BE2C (cell line): ENCODE data around the gene EVA1B.

Source experiments
- DNase-seq: peaks from one replicate; pipeline ENCODE4 v3.0.0-alpha.2; 2020
- H3K27me3 ChIP-seq: fragments of 250-450 bp; sonication (Bioruptor Pico); 2 replicates; pipeline ENCODE4 v1.5.1; 2020; ENCODE audit warnings: mild to moderate bottlenecking
- H3K36me3 ChIP-seq: fragments of 250-450 bp; sonication (Bioruptor Pico); 2 replicates; pipeline ENCODE4 v1.5.1; 2020; ENCODE audit warnings: mild to moderate bottlenecking
- H3K4me1 ChIP-seq: fragments of 250-450 bp; sonication (Bioruptor Pico); 2 replicates; pipeline ENCODE4 v1.5.1; 2020
- H3K4me3 ChIP-seq: 2 replicates; pipeline ENCODE4 v1.5.1; 2011; ENCODE audit warnings: low read depth, low read length
- H3K9me3 ChIP-seq: fragments of 250-450 bp; sonication (Bioruptor Pico); 2 replicates; pipeline ENCODE4 v1.5.1; 2020
- TF ChIP-seq, protein P1 (sequence below): IDR thresholded peaks from 2 replicates; pipeline ENCODE4 v1.5.1; 2012; ENCODE audit warnings: mild to moderate bottlenecking, low read depth, low read length

The EVA1B gene

DNA sequence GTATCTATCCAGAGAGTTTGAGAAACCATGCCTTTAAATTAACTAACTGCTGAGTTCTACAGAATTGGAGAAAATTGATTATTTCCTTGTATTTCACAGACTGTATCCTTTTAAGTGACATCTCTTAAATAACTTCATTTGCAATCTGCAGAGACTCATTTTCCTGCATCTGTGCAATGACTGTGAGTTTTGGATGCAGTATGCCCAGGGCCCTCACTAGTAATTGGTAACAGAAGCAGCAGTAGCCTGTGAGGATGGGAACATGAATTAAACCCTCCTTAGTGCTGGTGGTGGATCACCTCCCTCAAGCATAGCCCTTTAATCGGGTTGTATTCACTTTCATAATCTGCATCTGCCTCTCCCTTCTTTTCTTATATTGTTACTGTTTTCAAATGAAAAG lies 38.9 kb downstream of the EVA1B start:
- Histone ChIP-seq H3K36me3 (peaks cover 29% of the 10 kb centered on the region), H3K9me3 (no peaks in the 10 kb centered on the region)
- TF ChIP-seq, protein P1, sequence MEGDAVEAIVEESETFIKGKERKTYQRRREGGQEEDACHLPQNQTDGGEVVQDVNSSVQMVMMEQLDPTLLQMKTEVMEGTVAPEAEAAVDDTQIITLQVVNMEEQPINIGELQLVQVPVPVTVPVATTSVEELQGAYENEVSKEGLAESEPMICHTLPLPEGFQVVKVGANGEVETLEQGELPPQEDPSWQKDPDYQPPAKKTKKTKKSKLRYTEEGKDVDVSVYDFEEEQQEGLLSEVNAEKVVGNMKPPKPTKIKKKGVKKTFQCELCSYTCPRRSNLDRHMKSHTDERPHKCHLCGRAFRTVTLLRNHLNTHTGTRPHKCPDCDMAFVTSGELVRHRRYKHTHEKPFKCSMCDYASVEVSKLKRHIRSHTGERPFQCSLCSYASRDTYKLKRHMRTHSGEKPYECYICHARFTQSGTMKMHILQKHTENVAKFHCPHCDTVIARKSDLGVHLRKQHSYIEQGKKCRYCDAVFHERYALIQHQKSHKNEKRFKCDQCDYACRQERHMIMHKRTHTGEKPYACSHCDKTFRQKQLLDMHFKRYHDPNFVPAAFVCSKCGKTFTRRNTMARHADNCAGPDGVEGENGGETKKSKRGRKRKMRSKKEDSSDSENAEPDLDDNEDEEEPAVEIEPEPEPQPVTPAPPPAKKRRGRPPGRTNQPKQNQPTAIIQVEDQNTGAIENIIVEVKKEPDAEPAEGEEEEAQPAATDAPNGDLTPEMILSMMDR = no peak

DNA sequence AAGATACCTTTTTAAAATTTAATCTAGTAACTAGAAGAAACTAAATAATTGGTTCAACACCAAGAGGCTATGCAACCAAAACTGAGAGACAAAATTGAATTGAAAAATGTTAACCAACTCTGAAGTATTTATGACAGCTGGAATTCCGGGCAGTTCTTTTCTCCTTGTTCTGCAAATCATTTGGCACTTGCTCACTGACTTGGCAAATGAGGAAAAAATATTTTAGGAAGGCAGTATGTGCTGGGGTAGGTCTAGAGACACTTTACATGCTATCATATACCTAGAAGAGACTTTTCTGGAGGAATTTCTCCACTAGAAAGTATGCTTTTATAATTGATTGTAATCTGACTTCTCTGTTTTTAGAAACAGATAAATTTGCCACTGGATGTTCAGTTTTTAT lies 39.4 kb downstream of the EVA1B start:
- Histone ChIP-seq H3K9me3 (no peaks in the 10 kb centered on the region), H3K4me3 (no peak overlapping the region), H3K27me3 (no peaks in the 10 kb centered on the region), H3K4me1 (no peaks in the 10 kb centered on the region), H3K36me3 (peaks cover 29% of the 10 kb centered on the region)
- TF ChIP-seq, protein P1 = no peak
- DNase-seq = no peak

More for the DNA sequence above, 38.9 kb downstream of the EVA1B start:
- no peak for DNase-seq
- no peaks in the 10 kb centered on the region for H3K4me1 ChIP-seq
- H3K27me3 ChIP-seq = no peaks in the 10 kb centered on the region
- no peak overlapping the region for H3K4me3 ChIP-seq

DNA sequence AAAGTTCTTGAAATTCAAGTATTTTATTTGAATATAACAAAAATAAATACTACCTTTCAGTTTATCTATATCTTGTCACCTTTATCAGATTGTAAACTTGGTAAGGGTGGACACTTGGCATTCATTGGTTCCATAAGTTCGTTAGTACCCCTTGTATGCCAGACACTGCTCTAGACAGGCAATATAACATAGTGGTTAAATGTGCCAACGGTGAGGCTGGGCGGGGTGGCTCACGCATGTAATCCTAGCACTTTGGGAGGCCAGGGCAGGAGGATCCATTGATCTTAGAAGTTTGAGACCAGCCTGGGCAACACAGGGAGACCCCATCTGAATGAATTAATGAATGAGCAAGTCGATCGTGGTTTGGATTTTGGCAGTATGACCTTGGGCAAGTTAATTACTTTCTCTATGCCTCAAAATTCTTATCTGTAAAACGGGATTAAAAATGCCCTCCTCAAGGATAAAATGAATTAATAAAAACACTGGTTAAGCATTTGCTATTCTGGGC lies 43.6 kb downstream of the EVA1B start:
- no peaks in the 10 kb centered on the region for H3K4me1 ChIP-seq
- H3K36me3 ChIP-seq = peaks cover 3% of the 10 kb centered on the region; the same call in 1 of the 2 replicates
- no peaks in the 10 kb centered on the region for H3K9me3 ChIP-seq
- no peak for DNase-seq
- no peaks in the 10 kb centered on the region for H3K27me3 ChIP-seq
- no peak overlapping the region for H3K4me3 ChIP-seq
- TF ChIP-seq, protein P1 = no peak

DNA sequence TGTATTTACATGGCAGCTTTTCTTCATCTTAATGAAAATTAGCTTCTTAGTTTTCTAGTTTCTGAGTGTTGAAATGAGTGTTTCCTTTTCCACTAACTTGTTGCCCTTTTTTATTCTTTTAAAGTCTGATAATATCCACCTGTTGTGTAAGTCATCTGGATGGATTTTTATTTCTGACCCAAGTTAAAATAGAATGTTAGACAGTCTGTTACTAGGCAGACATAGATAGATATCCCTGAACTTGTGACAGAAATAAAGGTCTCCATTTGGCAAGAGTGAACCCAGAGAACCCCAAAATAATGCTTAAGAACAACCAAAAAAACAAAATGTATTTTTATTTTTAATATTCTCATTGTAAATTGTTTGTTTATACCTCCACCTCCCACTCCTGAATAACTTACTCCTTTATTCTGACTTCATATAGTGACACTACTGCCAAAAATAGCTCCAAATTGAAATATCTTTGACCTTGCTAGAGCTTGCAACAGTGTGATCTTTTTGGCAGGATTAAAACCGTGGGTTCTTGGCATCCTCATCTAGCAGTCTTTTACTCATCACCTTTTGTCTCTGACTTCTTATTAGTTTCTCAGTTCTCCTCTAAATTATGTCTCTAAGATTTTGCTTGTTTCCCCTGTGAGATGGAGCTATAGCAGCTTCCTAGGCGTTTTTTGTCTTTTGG lies 44.2 kb downstream of the EVA1B start:
- no peak for DNase-seq
- no peaks in the 10 kb centered on the region for H3K27me3 ChIP-seq
- no peak overlapping the region for H3K4me3 ChIP-seq
- no peaks in the 10 kb centered on the region for H3K9me3 ChIP-seq
- H3K36me3 ChIP-seq = peaks cover 3% of the 10 kb centered on the region; the same call in 1 of the 2 replicates
- no peaks in the 10 kb centered on the region for H3K4me1 ChIP-seq
- TF ChIP-seq, protein P1 = no peak

DNA sequence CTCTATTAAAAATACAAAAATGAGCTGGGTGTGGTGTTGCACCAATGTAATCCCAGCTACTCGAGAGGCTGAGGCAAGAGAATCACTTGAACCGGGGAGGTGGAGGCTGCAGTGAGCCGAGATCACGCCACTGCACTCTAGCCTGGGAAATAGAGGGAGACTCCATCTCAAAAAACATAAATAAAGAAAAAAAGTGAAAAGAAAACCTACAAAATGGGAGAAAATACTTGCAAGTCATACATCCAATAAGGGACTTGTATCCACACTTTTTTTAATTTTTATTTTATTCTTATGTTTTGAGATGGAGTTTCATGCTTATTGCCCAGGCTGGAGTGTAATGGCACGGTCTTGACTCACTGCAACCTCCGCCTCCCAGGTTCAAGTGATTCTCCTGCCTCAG lies 46.8 kb downstream of the EVA1B start:
- Histone ChIP-seq H3K4me3 (no peak overlapping the region), H3K9me3 (no peaks in the 10 kb centered on the region), H3K27me3 (no peaks in the 10 kb centered on the region), H3K36me3 (no peaks in the 10 kb centered on the region), H3K4me1 (no peaks in the 10 kb centered on the region)
- TF ChIP-seq, protein P1 = no peak
- DNase-seq = no peak

DNA sequence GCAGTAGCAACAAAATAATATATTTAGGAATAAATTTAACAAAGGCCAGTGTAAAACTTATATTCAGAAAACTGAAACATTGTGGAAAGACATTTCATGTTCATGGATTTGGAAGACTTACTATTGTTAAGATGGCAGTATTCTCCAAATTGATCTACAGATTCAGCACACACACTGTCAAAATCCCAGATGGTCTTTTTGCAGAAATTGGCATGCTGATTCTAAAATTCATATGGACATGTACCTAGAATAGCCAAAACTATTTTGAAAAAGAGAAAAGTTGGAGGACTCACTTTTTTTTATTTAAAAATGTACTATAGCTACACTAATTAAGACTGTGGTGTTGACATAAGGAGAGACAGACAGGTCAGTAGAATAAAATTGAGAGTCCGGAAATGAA lies 49.2 kb downstream of the EVA1B start:
- Histone ChIP-seq H3K36me3 (no peaks in the 10 kb centered on the region), H3K4me3 (no peak overlapping the region), H3K27me3 (no peaks in the 10 kb centered on the region), H3K4me1 (no peaks in the 10 kb centered on the region), H3K9me3 (no peaks in the 10 kb centered on the region)
- no peak for DNase-seq
- TF ChIP-seq, protein P1 = no peak
